K562 (cell line): ENCODE measurements around the gene HSD3B7. TPM values are rescaled to one million over a fixed set of nuclear protein-coding genes. Genes with fewer than 3 reads are reported as not detected.

Experiments
- ATF1 ChIP-seq, 2 experiments: fragments of 450-650 bp in 1 of 2; IDR thresholded peaks; 2 replicates each; pipeline ENCODE4 v1.6.1; 2016; ENCODE audit warnings: missing compliant biosample characterization in 1 of 2, missing genetic modification characterization in 1 of 2
- BHLHE40 ChIP-seq: IDR thresholded peaks from 2 replicates; pipeline ENCODE4 v1.6.1; 2011; ENCODE audit warnings: low read length, improper control_type of control experiment
- CBFA2T2 ChIP-seq: fragments of 450-650 bp; conservative IDR thresholded peaks from 2 replicates; pipeline ENCODE4 v1.6.1; 2017; ENCODE audit warnings: mild to moderate bottlenecking
- EGR1 ChIP-seq: fragments of 450-650 bp; conservative IDR thresholded peaks from 2 replicates; pipeline ENCODE4 v1.6.1; 2017; ENCODE audit warnings: mild to moderate bottlenecking
- EHMT2 ChIP-seq: fragments of 450-650 bp; IDR thresholded peaks from 2 replicates; pipeline ENCODE4 v1.6.1; 2018; ENCODE audit warnings: antibody characterized with exemption
- ETV5 ChIP-seq: sonication (generic); formaldehyde crosslinking; IDR thresholded peaks from 2 replicates; pipeline ENCODE4 v1.4.0; 2020; ENCODE audit warnings: low read depth, mild to moderate bottlenecking, missing genetic modification reagents
- FOXK2 ChIP-seq, 2 experiments: fragments of 450-650 bp; IDR thresholded peaks in 1 of 2; conservative IDR thresholded peaks in 1 of 2; 2 replicates each; pipeline ENCODE4 v1.6.1; 2016; ENCODE audit warnings: low read depth in 2 of 2, mild to moderate bottlenecking in 1 of 2
- NFATC3 ChIP-seq: fragments of 450-650 bp; IDR thresholded peaks from 2 replicates; pipeline ENCODE4 v1.6.1; 2017; ENCODE audit warnings: mild to moderate bottlenecking
- RAD51 ChIP-seq: fragments of 450-650 bp; IDR thresholded peaks from 2 replicates; pipeline ENCODE4 v1.7.1; 2016; ENCODE audit warnings: low read depth, mild to moderate bottlenecking, borderline replicate concordance
- RUNX1 ChIP-seq: sonication (generic); IDR thresholded peaks from 2 replicates; pipeline ENCODE4 v1.6.1; 2016; ENCODE audit warnings: antibody characterized with exemption, low read depth
- STAT5B ChIP-seq: fragments of 250-450 bp; sonication (Bioruptor Pico); IDR thresholded peaks from 2 replicates; pipeline ENCODE4 v1.8.0; 2021; ENCODE audit warnings: mild to moderate bottlenecking, inconsistent platforms
- ZNF507 ChIP-seq: conservative IDR thresholded peaks from 2 replicates; pipeline ENCODE4 v1.6.1; 2017; ENCODE audit warnings: missing genetic modification characterization, missing compliant biosample characterization
- ZNF551 ChIP-seq: fragments of 250-450 bp; sonication (Bioruptor Pico); IDR thresholded peaks from 2 replicates; pipeline ENCODE4 v1.5.0; 2021; ENCODE audit warnings: mild to moderate bottlenecking, moderate library complexity
- ZNF586 ChIP-seq: fragments of 450-650 bp; formaldehyde crosslinking; conservative IDR thresholded peaks from 2 replicates; pipeline ENCODE4 v1.4.0; 2020; ENCODE audit warnings: mild to moderate bottlenecking, moderate library complexity
- polyA plus RNA-seq, 8 experiments: library from polyadenylated mRNA; depleted of rRNA in 4 of 8; stranded (reverse) in 5 of 8; unstranded in 3 of 8; fragments of >200 nt; fragmentation: Nextera tagmentation in 2 of 8; fragmentation: Illumina TruSeq in 1 of 8; extraction: Ambion mirVana in 2 of 8; extraction: Trizol in 1 of 8; gene quantifications; 2 replicates each; pipeline versions ENCODE4 v1.2.1 to v1.2.3, GENCODE V29; 2011 to 2014; ENCODE audit warnings: inconsistent platforms in 1 of 8, missing spikeins in 1 of 8
- total RNA-seq, 7 experiments: library from RNA; depleted of rRNA in 6 of 7; stranded (reverse); fragments of >200 nt in 6 of 7; fragmentation: Illumina TruSeq in 2 of 7; extraction: Trizol in 2 of 7; gene quantifications; 2 replicates each; pipeline versions ENCODE4 v1.2.1 to v1.2.3, GENCODE V29; 2011 to 2021; ENCODE audit warnings: low replicate concordance in 1 of 7
- TF ChIP-seq, protein P1 (sequence below), 3 experiments: IDR thresholded peaks in 2 of 3; conservative IDR thresholded peaks in 1 of 3; 2 replicates each; pipeline ENCODE4 v1.5.1; 2011 to 2012; ENCODE audit warnings: low read length in 3 of 3, mild to moderate bottlenecking in 3 of 3, control low read depth in 2 of 3, improper control_type of control experiment in 1 of 3, inconsistent platforms in 1 of 3, low read depth in 1 of 3, mixed read lengths in 1 of 3, moderate library complexity in 1 of 3; ENCODE audit not compliant: insufficient read depth in 2 of 3
- TF ChIP-seq, protein P2 (sequence below): IDR thresholded peaks from 3 replicates; pipeline ENCODE4 v1.6.1; 2011; ENCODE audit warnings: borderline replicate concordance, mild to moderate bottlenecking, moderate library complexity; ENCODE audit not compliant: insufficient read length; ENCODE audit errors: extremely low read depth
- TF ChIP-seq, protein P3 (sequence below): fragments of 250-450 bp; sonication (Bioruptor Pico); IDR thresholded peaks from 2 replicates; pipeline ENCODE4 v1.4.0; 2020

The HSD3B7 gene
- total and polyA plus RNA-seq, 9 of the 15 experiments (the other 6 are each of a cell fraction or from before 2014, with no cell fraction given), result 5.4 to 49.1 (median 23.0) TPM

DNA sequence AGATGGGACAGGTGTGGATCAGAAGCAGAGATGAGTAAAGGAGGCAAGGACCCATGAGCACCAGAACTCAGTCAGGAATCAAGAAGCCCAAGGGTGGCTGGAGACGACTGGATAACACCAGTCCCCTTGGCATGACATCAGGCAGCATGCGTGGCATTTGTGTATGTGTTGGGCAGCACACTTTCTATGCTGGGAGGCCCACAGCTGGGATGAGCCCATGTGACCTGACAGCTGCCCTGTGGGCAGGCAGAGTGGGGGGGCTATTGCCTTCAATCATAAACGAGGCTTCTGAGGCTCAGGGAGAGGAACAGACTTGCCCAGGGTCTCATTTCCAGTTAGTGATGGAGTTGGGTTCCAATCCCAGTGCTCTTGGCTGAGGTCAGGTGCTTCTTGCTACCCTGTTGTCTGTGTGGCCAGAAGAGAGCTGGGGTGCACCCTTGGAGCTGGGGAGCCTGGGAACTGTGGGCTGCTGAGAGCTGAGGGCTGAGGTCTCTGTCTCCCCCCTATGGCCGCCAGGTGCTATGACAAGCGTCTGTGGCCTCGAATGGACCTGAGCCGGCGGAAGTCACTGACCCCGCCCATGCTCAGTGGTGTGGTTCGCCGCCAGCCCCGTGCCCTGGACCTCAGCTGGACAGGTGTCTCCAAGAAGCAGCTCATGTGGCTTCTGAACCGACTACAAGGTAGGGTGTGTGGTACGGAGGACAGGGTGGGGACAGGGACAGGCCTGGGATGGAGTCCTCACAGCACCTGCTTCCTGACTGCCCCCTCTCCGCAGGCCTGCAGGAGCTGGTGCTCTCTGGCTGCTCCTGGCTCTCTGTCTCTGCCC is 43.2 kb upstream of the HSD3B7 start (continued):
- TF ChIP-seq FOXK2 (conservative IDR thresholded peaks at IDR 0.05 in 1 of 2, IDR thresholded peaks at IDR 0.05 in 1 of 2; ENCODE audit: low read depth in 2 of 2) (no peak), NFATC3 (no peak), EGR1 (no peak), ETV5 (no peak; the same call in 1 of the 2 replicates), ZNF507 (tag) (no peak), ZNF586 (CRISPR knock-in tag) (no peak), RUNX1 (no peak), ZNF551 (no peak), STAT5B (CRISPR knock-in tag) (no peak), ATF1 (CRISPR knock-in tag; IDR thresholded peaks at IDR 0.05) (no peak), ATF1 (tag; IDR thresholded peaks at IDR 0.05) (0 out of 2 replicates have a peak, but pooled peaks have one; percentile 19), RAD51 (0 out of 2 replicates have a peak, but pooled peaks have one; percentile 38), BHLHE40 (no peak; the same call in 1 of the 2 replicates), CBFA2T2 (no peak), EHMT2 (no peak)
- TF ChIP-seq, protein P1, sequence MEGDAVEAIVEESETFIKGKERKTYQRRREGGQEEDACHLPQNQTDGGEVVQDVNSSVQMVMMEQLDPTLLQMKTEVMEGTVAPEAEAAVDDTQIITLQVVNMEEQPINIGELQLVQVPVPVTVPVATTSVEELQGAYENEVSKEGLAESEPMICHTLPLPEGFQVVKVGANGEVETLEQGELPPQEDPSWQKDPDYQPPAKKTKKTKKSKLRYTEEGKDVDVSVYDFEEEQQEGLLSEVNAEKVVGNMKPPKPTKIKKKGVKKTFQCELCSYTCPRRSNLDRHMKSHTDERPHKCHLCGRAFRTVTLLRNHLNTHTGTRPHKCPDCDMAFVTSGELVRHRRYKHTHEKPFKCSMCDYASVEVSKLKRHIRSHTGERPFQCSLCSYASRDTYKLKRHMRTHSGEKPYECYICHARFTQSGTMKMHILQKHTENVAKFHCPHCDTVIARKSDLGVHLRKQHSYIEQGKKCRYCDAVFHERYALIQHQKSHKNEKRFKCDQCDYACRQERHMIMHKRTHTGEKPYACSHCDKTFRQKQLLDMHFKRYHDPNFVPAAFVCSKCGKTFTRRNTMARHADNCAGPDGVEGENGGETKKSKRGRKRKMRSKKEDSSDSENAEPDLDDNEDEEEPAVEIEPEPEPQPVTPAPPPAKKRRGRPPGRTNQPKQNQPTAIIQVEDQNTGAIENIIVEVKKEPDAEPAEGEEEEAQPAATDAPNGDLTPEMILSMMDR (IDR thresholded peaks at IDR 0.05 in 2 of 3, conservative IDR thresholded peaks at IDR 0.05 in 1 of 3; ENCODE audit: insufficient read depth in 2 of 3, low read depth in 1 of 3, low read length in 3 of 3), result peak; percentile 93 to 98 (median 95)
- TF ChIP-seq, protein P2, sequence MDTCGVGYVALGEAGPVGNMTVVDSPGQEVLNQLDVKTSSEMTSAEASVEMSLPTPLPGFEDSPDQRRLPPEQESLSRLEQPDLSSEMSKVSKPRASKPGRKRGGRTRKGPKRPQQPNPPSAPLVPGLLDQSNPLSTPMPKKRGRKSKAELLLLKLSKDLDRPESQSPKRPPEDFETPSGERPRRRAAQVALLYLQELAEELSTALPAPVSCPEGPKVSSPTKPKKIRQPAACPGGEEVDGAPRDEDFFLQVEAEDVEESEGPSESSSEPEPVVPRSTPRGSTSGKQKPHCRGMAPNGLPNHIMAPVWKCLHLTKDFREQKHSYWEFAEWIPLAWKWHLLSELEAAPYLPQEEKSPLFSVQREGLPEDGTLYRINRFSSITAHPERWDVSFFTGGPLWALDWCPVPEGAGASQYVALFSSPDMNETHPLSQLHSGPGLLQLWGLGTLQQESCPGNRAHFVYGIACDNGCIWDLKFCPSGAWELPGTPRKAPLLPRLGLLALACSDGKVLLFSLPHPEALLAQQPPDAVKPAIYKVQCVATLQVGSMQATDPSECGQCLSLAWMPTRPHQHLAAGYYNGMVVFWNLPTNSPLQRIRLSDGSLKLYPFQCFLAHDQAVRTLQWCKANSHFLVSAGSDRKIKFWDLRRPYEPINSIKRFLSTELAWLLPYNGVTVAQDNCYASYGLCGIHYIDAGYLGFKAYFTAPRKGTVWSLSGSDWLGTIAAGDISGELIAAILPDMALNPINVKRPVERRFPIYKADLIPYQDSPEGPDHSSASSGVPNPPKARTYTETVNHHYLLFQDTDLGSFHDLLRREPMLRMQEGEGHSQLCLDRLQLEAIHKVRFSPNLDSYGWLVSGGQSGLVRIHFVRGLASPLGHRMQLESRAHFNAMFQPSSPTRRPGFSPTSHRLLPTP, result no peak
- TF ChIP-seq, protein P3, sequence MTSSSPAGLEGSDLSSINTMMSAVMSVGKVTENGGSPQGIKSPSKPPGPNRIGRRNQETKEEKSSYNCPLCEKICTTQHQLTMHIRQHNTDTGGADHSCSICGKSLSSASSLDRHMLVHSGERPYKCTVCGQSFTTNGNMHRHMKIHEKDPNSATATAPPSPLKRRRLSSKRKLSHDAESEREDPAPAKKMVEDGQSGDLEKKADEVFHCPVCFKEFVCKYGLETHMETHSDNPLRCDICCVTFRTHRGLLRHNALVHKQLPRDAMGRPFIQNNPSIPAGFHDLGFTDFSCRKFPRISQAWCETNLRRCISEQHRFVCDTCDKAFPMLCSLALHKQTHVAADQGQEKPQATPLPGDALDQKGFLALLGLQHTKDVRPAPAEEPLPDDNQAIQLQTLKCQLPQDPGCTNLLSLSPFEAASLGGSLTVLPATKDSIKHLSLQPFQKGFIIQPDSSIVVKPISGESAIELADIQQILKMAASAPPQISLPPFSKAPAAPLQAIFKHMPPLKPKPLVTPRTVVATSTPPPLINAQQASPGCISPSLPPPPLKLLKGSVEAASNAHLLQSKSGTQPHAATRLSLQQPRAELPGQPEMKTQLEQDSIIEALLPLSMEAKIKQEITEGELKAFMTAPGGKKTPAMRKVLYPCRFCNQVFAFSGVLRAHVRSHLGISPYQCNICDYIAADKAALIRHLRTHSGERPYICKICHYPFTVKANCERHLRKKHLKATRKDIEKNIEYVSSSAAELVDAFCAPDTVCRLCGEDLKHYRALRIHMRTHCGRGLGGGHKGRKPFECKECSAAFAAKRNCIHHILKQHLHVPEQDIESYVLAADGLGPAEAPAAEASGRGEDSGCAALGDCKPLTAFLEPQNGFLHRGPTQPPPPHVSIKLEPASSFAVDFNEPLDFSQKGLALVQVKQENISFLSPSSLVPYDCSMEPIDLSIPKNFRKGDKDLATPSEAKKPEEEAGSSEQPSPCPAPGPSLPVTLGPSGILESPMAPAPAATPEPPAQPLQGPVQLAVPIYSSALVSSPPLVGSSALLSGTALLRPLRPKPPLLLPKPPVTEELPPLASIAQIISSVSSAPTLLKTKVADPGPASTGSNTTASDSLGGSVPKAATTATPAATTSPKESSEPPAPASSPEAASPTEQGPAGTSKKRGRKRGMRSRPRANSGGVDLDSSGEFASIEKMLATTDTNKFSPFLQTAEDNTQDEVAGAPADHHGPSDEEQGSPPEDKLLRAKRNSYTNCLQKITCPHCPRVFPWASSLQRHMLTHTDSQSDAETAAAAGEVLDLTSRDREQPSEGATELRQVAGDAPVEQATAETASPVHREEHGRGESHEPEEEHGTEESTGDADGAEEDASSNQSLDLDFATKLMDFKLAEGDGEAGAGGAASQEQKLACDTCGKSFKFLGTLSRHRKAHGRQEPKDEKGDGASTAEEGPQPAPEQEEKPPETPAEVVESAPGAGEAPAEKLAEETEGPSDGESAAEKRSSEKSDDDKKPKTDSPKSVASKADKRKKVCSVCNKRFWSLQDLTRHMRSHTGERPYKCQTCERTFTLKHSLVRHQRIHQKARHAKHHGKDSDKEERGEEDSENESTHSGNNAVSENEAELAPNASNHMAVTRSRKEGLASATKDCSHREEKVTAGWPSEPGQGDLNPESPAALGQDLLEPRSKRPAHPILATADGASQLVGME (CRISPR knock-in tag), result no peak
